Keratinocyte (primary cell): Measurements from ENCODE around the gene DCTN3. TPM values are rescaled to one million over a fixed set of nuclear protein-coding genes. Genes with fewer than 3 reads are reported as not detected.
A peak's percentile ranks its signal among the peaks of the same experiment; 100 is the strongest.

Experiments
- DNase-seq: peaks from one replicate; pipeline ENCODE4 v3.0.0-alpha.2; 2011; ENCODE audit warnings: low read depth, missing footprints, low spot score
- FAIRE-seq: peaks from 2 replicates; lab custom pipeline; 2011; peaks lifted over from hg19 to GRCh38; lab: Jason Lieb, UNC
- H2AFZ ChIP-seq: 2 replicates; pipeline ENCODE4 v1.6.0; 2012; ENCODE audit warnings: low read length, control low read depth, inconsistent platforms; ENCODE audit not compliant: control insufficient read depth
- H3K27ac ChIP-seq: 2 replicates; pipeline ENCODE4 v1.5.1; 2011; ENCODE audit warnings: low read length; ENCODE audit not compliant: control insufficient read depth, insufficient read depth
- H3K27me3 ChIP-seq: 3 replicates; pipeline ENCODE4 v1.6.0; 2011; ENCODE audit warnings: low read length; ENCODE audit not compliant: control insufficient read depth, insufficient read depth; ENCODE audit errors: extremely low read depth
- H3K36me3 ChIP-seq, 2 experiments: 2 replicates in 1 of 2; 3 replicates in 1 of 2; pipeline ENCODE4 v1.5.1; 2011; ENCODE audit warnings: low read length in 2 of 2, mild to moderate bottlenecking in 1 of 2; ENCODE audit not compliant: control insufficient read depth in 2 of 2, insufficient read depth in 2 of 2; ENCODE audit errors: extremely low read depth in 1 of 2
- H3K4me1 ChIP-seq: 3 replicates; pipeline ENCODE4 v1.5.1; 2011; ENCODE audit warnings: low read length; ENCODE audit not compliant: control insufficient read depth, insufficient read depth; ENCODE audit errors: extremely low read depth
- H3K4me2 ChIP-seq: 3 replicates; pipeline ENCODE4 v1.6.0; 2011; ENCODE audit warnings: low read depth, low read length; ENCODE audit not compliant: control insufficient read depth, insufficient read depth; ENCODE audit errors: extremely low read depth
- H3K4me3 ChIP-seq, 3 experiments: fragments of 200-600 bp in 1 of 3; sonication (generic) in 1 of 3; 2 replicates in 2 of 3; 3 replicates in 1 of 3; pipeline ENCODE4 v1.5.1; 2011 to 2016; ENCODE audit warnings: low read length in 3 of 3, mild to moderate bottlenecking in 3 of 3, control low read depth in 2 of 3, inconsistent platforms in 1 of 3, low read depth in 1 of 3, mixed read lengths in 1 of 3, mixed run types in 1 of 3, moderate library complexity in 1 of 3; ENCODE audit not compliant: control insufficient read depth in 2 of 3, insufficient read depth in 2 of 3; ENCODE audit errors: extremely low read depth in 1 of 3
- H3K79me2 ChIP-seq: 2 replicates; pipeline ENCODE4 v1.6.0; 2012; ENCODE audit warnings: low read length; ENCODE audit not compliant: control insufficient read depth, insufficient read depth
- H3K9ac ChIP-seq: 3 replicates; pipeline ENCODE4 v1.6.0; 2011; ENCODE audit warnings: low read length; ENCODE audit not compliant: control insufficient read depth, insufficient read depth; ENCODE audit errors: extremely low read depth
- H3K9me1 ChIP-seq: 3 replicates; pipeline ENCODE4 v1.6.0; 2011; ENCODE audit warnings: low read length; ENCODE audit not compliant: control insufficient read depth, insufficient read depth; ENCODE audit errors: extremely low read depth
- H3K9me3 ChIP-seq: 2 replicates; pipeline ENCODE4 v1.5.1; 2012; ENCODE audit warnings: low read depth, low read length; ENCODE audit not compliant: control insufficient read depth
- H4K20me1 ChIP-seq: 3 replicates; pipeline ENCODE4 v1.6.0; 2011; ENCODE audit warnings: low read length; ENCODE audit not compliant: control insufficient read depth, insufficient read depth; ENCODE audit errors: extremely low read depth
- EZH2 ChIP-seq: IDR thresholded peaks from one replicate; pipeline ENCODE4 v1.6.1; 2012; ENCODE audit warnings: inconsistent platforms, mild to moderate bottlenecking, low read length, moderate library complexity
- dilution Hi-C: fragments of 300-500 bp; cut with MboI; formaldehyde crosslinking; loops from one replicate; pipeline ENCODE4 v1.7.0; 2020; ENCODE audit warnings: low sequenced_read_pairs; ENCODE audit not compliant: extremely low pct_ligation_motif_present
- polyA plus RNA-seq, 5 experiments: library from polyadenylated mRNA; depleted of rRNA in 3 of 5; stranded (reverse) in 3 of 5; stranded (forward) in 1 of 5; unstranded in 1 of 5; fragments of >200 nt; gene quantifications; 1 replicate in 1 of 5; 2 replicates in 3 of 5; 3 replicates in 1 of 5; pipeline versions ENCODE4 v1.2.1 to v1.2.3, GENCODE V29; 2011 to 2012; ENCODE audit warnings: missing spikeins in 2 of 5, low read depth in 1 of 5, low replicate concordance in 1 of 5
- TF ChIP-seq, protein P1 (sequence below), 3 experiments: IDR thresholded peaks in 1 of 3; conservative IDR thresholded peaks in 1 of 3; optimal IDR thresholded peaks in 1 of 3; 2 replicates in 2 of 3; 3 replicates in 1 of 3; pipeline versions ENCODE3 to v1.5.1; 2011; ENCODE audit warnings: low read length in 3 of 3, mild to moderate bottlenecking in 3 of 3, moderate library complexity in 2 of 3, control low read depth in 1 of 3, inconsistent platforms in 1 of 3; ENCODE audit not compliant: insufficient read depth in 2 of 3; ENCODE audit errors: extremely low read depth in 1 of 3

DCTN3 gene
- polyA plus RNA-seq, 1 donor (not counting 4 experiments of a cell fraction or from before 2014, with no cell fraction given) = 106 TPM

DNA sequence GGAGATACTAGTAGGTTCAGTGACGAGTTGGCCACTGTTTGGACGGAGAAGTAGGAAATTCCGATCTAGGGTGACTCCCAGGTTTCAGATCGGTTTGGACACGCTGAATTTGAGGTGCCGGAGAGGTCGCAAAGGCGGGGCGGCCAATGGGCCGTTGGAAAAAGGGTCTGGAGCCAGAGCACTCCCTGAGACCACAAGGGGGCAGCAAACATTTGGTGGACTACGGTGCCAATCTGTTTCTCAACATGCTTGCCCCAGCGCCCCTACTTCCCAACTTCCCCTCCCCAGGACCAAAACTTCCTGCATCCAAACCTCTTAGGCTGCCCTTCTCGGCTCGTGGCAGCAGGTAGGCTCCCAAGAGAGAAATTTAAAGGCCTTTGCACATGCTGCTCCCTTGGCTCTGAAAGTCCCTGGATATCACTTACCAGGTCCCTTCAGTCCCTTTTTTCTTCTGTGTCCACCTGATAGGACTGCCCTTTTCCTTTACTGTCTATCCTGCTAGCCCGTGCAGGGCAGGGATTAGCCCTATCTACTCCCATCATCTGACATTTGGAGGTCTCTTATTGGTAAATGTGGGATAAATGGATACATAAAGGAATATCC is 7.4 kb downstream of the DCTN3 start:
- H3K79me2 ChIP-seq = peaks cover 13% of the 10 kb centered on the region
- H3K9me1 ChIP-seq = peaks cover 3% of the 10 kb centered on the region
- H3K4me2 ChIP-seq = peak overlapping the region; percentile 97
- DNase-seq (no peak), FAIRE-seq (peak; percentile 81)
- no peaks in the 10 kb centered on the region for H3K27me3 ChIP-seq
- peak overlapping the region; percentile 46 for H2AFZ ChIP-seq
- H3K9ac ChIP-seq = peak overlapping the region; percentile 96
- TF ChIP-seq, protein P1, sequence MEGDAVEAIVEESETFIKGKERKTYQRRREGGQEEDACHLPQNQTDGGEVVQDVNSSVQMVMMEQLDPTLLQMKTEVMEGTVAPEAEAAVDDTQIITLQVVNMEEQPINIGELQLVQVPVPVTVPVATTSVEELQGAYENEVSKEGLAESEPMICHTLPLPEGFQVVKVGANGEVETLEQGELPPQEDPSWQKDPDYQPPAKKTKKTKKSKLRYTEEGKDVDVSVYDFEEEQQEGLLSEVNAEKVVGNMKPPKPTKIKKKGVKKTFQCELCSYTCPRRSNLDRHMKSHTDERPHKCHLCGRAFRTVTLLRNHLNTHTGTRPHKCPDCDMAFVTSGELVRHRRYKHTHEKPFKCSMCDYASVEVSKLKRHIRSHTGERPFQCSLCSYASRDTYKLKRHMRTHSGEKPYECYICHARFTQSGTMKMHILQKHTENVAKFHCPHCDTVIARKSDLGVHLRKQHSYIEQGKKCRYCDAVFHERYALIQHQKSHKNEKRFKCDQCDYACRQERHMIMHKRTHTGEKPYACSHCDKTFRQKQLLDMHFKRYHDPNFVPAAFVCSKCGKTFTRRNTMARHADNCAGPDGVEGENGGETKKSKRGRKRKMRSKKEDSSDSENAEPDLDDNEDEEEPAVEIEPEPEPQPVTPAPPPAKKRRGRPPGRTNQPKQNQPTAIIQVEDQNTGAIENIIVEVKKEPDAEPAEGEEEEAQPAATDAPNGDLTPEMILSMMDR (optimal IDR thresholded peaks at IDR 0.05 in 1 of 3, IDR thresholded peaks at IDR 0.05 in 1 of 3, conservative IDR thresholded peaks at IDR 0.05 in 1 of 3; ENCODE audit: extremely low read depth in 1 of 3, insufficient read depth in 2 of 3, low read length in 3 of 3) = peak; percentile 85 to 91 (median 86)
- no peak for TF ChIP-seq EZH2
- peaks cover 20 to 29% of the 10 kb centered on the region in 2 experiments for H3K36me3 ChIP-seq
- peaks cover 20% of the 10 kb centered on the region for H3K4me1 ChIP-seq
- dilution Hi-C loops = no loop called here
- H3K27ac ChIP-seq = peak overlapping the region; percentile 85
- peak overlapping the region; percentile 68 to 80 (median 73) for H3K4me3 ChIP-seq
- H4K20me1 ChIP-seq = no peaks in the 10 kb centered on the region
- no peaks in the 10 kb centered on the region for H3K9me3 ChIP-seq

DNA sequence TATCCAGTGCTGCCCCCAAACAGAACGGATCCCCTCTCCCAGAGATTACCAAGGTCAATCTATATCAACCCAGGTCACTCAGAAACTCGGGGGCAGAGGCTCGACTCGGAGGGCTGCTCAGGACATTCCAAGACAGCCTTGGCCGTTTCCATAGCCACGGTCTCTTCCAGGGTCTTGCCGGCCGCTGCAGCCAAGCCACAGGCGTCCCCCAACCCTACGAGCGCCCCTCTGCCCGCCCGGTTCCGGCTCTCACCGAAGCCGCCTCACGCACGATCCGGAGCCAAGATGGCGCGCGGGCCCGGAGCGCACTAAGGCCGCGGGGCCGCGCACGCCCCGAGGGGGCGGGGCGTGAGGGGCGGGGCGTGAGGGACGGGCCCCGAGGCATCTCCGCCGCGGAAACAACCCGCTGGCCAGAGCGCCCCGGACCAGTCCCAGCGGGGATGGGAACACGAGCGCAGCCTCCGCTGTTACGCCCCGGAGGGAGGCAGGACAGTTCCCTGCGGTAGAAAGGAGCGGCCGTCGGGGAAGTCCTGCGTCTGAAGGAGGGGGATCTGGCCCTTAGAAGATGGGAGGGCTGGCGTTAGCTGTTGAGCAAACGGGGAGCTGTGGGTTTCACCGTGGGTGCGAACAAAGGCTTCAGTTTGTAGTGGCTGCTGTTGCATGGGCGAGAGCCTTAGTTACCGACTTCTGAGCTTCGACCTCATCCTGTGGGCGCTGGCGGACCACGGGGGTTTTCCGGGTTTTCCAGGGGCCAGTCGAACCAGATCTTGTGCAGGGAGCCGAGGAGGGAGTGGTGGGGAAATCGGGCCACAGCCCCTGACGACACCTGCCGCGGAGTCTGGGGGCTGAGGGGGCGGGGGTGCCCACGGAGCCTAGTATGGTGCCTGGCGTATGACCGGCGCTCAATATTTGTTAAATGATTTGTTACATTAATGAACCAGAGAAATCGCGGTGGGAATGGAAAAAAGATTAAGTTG is 8.2 kb downstream of the DCTN3 start, which contains the start of gene RPP25L:
TSS of gene RPP25L (minus strand) at position 287 of the 977 bp plus-strand sequence. CDS start 801 bp downstream, outside the sequence.
- no peak for DNase-seq

More for the DNA sequence above, 8.2 kb downstream of the DCTN3 start, which contains the start of gene RPP25L:
- Histone ChIP-seq H3K9me1 (peaks cover 3% of the 10 kb centered on the region), H3K79me2 (peaks cover 13% of the 10 kb centered on the region), H3K36me3 (peaks cover 13 to 22% of the 10 kb centered on the region in 2 experiments), H2AFZ (peak within 1 kb of the TSS; percentile 87), H3K27ac (peak within 1 kb of the TSS; percentile 85), H3K9ac (peak within 1 kb of the TSS; percentile 96), H3K4me3 (peak within 1 kb of the TSS; percentile 73 to 90 (median 82)), H3K4me1 (peaks cover 20% of the 10 kb centered on the region), H3K9me3 (no peaks in the 10 kb centered on the region), H3K27me3 (no peaks in the 10 kb centered on the region), H3K4me2 (peak within 1 kb of the TSS; percentile 97), H4K20me1 (no peaks in the 10 kb centered on the region)
- no peak for FAIRE-seq
- dilution Hi-C loops = no loop called here
- TF ChIP-seq, protein P1 (optimal IDR thresholded peaks at IDR 0.05 in 1 of 3, IDR thresholded peaks at IDR 0.05 in 1 of 3, conservative IDR thresholded peaks at IDR 0.05 in 1 of 3; ENCODE audit: extremely low read depth in 1 of 3, insufficient read depth in 2 of 3, low read length in 3 of 3) = no peak
- TF ChIP-seq EZH2 = no peak
